IMR-90 (cell line): ENCODE data around the gene COL4A2. TPM values are rescaled to one million over a fixed set of nuclear protein-coding genes. Genes with fewer than 3 reads are reported as not detected.

Source experiments
- ATAC-seq: fragments of 200-7000 bp; cut with Tn5 transposase; 2 replicates; pipeline ENCODE4 v1.9.1; 2020; ENCODE audit warnings: low read depth, mild to moderate bottlenecking, moderate library complexity
- BruUV-seq: library from RNA; stranded (reverse); fragments of 400-500 nt; replicated peaks from 2 replicates; lab custom pipeline; 2021; lab: Mats Ljungman, UMichigan
- CTCF ChIA-PET: fragments of 300-600 bp; formaldehyde crosslinking; extraction: SDS; loops from one replicate; lab custom pipeline; 2021; ENCODE audit warnings: antibody characterized with exemption; lab: Yijun Ruan, JAX
- POLR2A ChIA-PET: fragments of 300-600 bp; sonication (Branson Sonifier 250); formaldehyde crosslinking; loops from one replicate; lab custom pipeline; 2022; ENCODE audit warnings: antibody characterized with exemption; ENCODE audit not compliant: unreplicated experiment; lab: Charles Lee
- DNase-seq: peaks from one replicate; pipeline ENCODE4 v3.0.0; 2013
- H2AFZ ChIP-seq: replicated peaks from 2 replicates; pipeline ENCODE3; 2013; ENCODE audit warnings: low read length, mild to moderate bottlenecking; ENCODE audit not compliant: poor library complexity
- H2AK5ac ChIP-seq: 2 replicates; pipeline ENCODE4 v1.6.1; 2013; ENCODE audit warnings: low read depth, low read length, inconsistent platforms
- H2AK9ac ChIP-seq: replicated peaks from 2 replicates; pipeline ENCODE3; 2013; ENCODE audit warnings: mild to moderate bottlenecking, low read depth, low read length, moderate library complexity; ENCODE audit not compliant: poor library complexity
- H2BK120ac ChIP-seq: 2 replicates; pipeline ENCODE4 v1.6.1; 2013; ENCODE audit warnings: low read depth, low read length, inconsistent platforms
- H2BK15ac ChIP-seq: 3 replicates; pipeline ENCODE4 v1.6.1; 2013; ENCODE audit warnings: low read depth, low read length, inconsistent platforms
- H2BK20ac ChIP-seq: 2 replicates; pipeline ENCODE4 v1.6.1; 2013; ENCODE audit warnings: low read depth, mild to moderate bottlenecking, inconsistent platforms, low read length, moderate library complexity
- H2BK5ac ChIP-seq: 2 replicates; pipeline ENCODE4 v1.6.1; 2013; ENCODE audit warnings: mild to moderate bottlenecking, low read depth, low read length, inconsistent platforms; ENCODE audit not compliant: poor library complexity, severe bottlenecking
- H3K14ac ChIP-seq: replicated peaks from 2 replicates; pipeline ENCODE4 v1.6.1; 2013; ENCODE audit warnings: low read depth, low read length, inconsistent platforms
- H3K18ac ChIP-seq: 2 replicates; pipeline ENCODE4 v1.6.1; 2013; ENCODE audit warnings: low read depth, low read length, control low read depth
- H3K23ac ChIP-seq: 2 replicates; pipeline ENCODE4 v1.6.1; 2013; ENCODE audit warnings: low read depth, low read length, inconsistent platforms
- H3K27ac ChIP-seq: 2 replicates; pipeline ENCODE4 v1.5.1; 2013; ENCODE audit warnings: mild to moderate bottlenecking, control low read depth, low read length; ENCODE audit not compliant: insufficient read depth
- H3K27me3 ChIP-seq: 2 replicates; pipeline ENCODE4 v1.6.1; 2013; ENCODE audit warnings: low read length; ENCODE audit not compliant: control insufficient read depth, insufficient read depth
- H3K36me3 ChIP-seq: 2 replicates; pipeline ENCODE4 v1.6.1; 2013; ENCODE audit warnings: low read length, mixed read lengths; ENCODE audit not compliant: control insufficient read depth, insufficient read depth
- H3K4ac ChIP-seq: 2 replicates; pipeline ENCODE4 v1.6.1; 2013; ENCODE audit warnings: low read depth, low read length, inconsistent platforms
- H3K4me1 ChIP-seq: 2 replicates; pipeline ENCODE4 v1.6.1; 2013; ENCODE audit warnings: low read length, mixed read lengths; ENCODE audit not compliant: control insufficient read depth, insufficient read depth
- H3K4me2 ChIP-seq: 2 replicates; pipeline ENCODE4 v1.6.1; 2013; ENCODE audit warnings: low read depth, mild to moderate bottlenecking, control low read depth, low read length, moderate library complexity
- H3K4me3 ChIP-seq: 2 replicates; pipeline ENCODE4 v1.5.1; 2013; ENCODE audit warnings: low read depth, mild to moderate bottlenecking, control low read depth, low read length, moderate library complexity; ENCODE audit not compliant: insufficient read depth
- H3K56ac ChIP-seq: 2 replicates; pipeline ENCODE4 v1.6.1; 2013; ENCODE audit warnings: low read length, inconsistent platforms; ENCODE audit not compliant: insufficient read depth; ENCODE audit errors: extremely low read depth
- H3K79me1 ChIP-seq, 2 experiments: 2 replicates each; pipeline ENCODE4 v1.6.1; 2013; ENCODE audit warnings: low read length in 2 of 2, inconsistent platforms in 1 of 2, low read depth in 1 of 2
- H3K9ac ChIP-seq: 2 replicates; pipeline ENCODE4 v1.6.1; 2013; ENCODE audit warnings: low read depth, low read length, control low read depth
- H3K9me1 ChIP-seq: 2 replicates; pipeline ENCODE4 v1.6.1; 2013; ENCODE audit warnings: low read length, inconsistent platforms; ENCODE audit not compliant: insufficient read depth
- H3K9me3 ChIP-seq: 2 replicates; pipeline ENCODE4 v1.6.1; 2013; ENCODE audit warnings: low read length; ENCODE audit not compliant: control insufficient read depth, insufficient read depth
- H4K20me1 ChIP-seq: 2 replicates; pipeline ENCODE4 v1.6.1; 2013; ENCODE audit warnings: low read length, inconsistent platforms; ENCODE audit not compliant: insufficient read depth
- H4K5ac ChIP-seq: 2 replicates; pipeline ENCODE4 v1.6.1; 2013; ENCODE audit warnings: mild to moderate bottlenecking, low read depth, low read length, control low read depth
- H4K8ac ChIP-seq, 2 experiments: 2 replicates each; pipeline ENCODE4 v1.6.1; 2013; ENCODE audit warnings: low read depth in 2 of 2, low read length in 2 of 2, control low read depth in 1 of 2, inconsistent platforms in 1 of 2
- H4K91ac ChIP-seq: 2 replicates; pipeline ENCODE4 v1.6.1; 2013; ENCODE audit warnings: low read depth, low read length, inconsistent platforms; ENCODE audit not compliant: insufficient read depth
- BHLHE40 ChIP-seq: fragments of 150-350 bp; IDR thresholded peaks from 2 replicates; pipeline ENCODE4 v1.6.1; 2016; ENCODE audit warnings: mild to moderate bottlenecking, low read depth, low read length
- CEBPB ChIP-seq: IDR thresholded peaks from 2 replicates; pipeline ENCODE4 v1.6.1; 2012; ENCODE audit warnings: low read depth, low read length, improper control_type of control experiment
- FOS ChIP-seq: fragments of 150-350 bp; IDR thresholded peaks from 2 replicates; pipeline ENCODE4 v1.6.1; 2016; ENCODE audit warnings: low read depth, low read length
- MAFK ChIP-seq: IDR thresholded peaks from 2 replicates; pipeline ENCODE4 v1.6.1; 2012; ENCODE audit warnings: low read depth, low read length, improper control_type of control experiment
- MAZ ChIP-seq: IDR thresholded peaks from 2 replicates; pipeline ENCODE4 v1.6.1; 2012; ENCODE audit warnings: low read depth, mild to moderate bottlenecking, low read length, improper control_type of control experiment, moderate library complexity, borderline replicate concordance
- MXI1 ChIP-seq: IDR thresholded peaks from 2 replicates; pipeline ENCODE4 v1.6.1; 2012; ENCODE audit warnings: low read depth, mild to moderate bottlenecking, low read length, moderate library complexity, borderline replicate concordance
- NFE2L2 ChIP-seq: fragments of 150-350 bp; IDR thresholded peaks from 2 replicates; pipeline ENCODE4 v1.6.1; 2016; ENCODE audit warnings: low read depth, mild to moderate bottlenecking, low read length
- POLR2A ChIP-seq: IDR thresholded peaks from 2 replicates; pipeline ENCODE4 v1.6.1; 2012; ENCODE audit warnings: mild to moderate bottlenecking, low read depth, low read length
- RAD21 ChIP-seq: IDR thresholded peaks from 2 replicates; pipeline ENCODE4 v1.6.1; 2012; ENCODE audit warnings: low read length, improper control_type of control experiment
- RCOR1 ChIP-seq: IDR thresholded peaks from 2 replicates; pipeline ENCODE4 v1.6.1; 2012; ENCODE audit warnings: mild to moderate bottlenecking, low read length, improper control_type of control experiment; ENCODE audit not compliant: insufficient replicate concordance
- RFX5 ChIP-seq: IDR thresholded peaks from 2 replicates; pipeline ENCODE4 v1.8.0; 2012; ENCODE audit warnings: low read depth, mild to moderate bottlenecking, low read length, moderate library complexity
- SMC3 ChIP-seq: fragments of 150-350 bp; IDR thresholded peaks from 2 replicates; pipeline ENCODE4 v1.6.1; 2016; ENCODE audit warnings: low read depth, mild to moderate bottlenecking, antibody characterized with exemption, low read length, moderate library complexity
- WGBS, 2 experiments: methylation state at CpG; one replicate each; pipeline versions ENCODE4 v1.1.5 to v1.1.7; 2013; ENCODE audit warnings: missing lambda C conversion rate in 2 of 2; ENCODE audit not compliant: insufficient read length in 1 of 2; ENCODE audit errors: extremely low coverage in 2 of 2; 5-methylcytosine and 5-hydroxymethylcytosine counted together
- dilution Hi-C: fragments of 300-500 bp; cut with HindIII; formaldehyde crosslinking; loops from one replicate; pipeline ENCODE4 v1.14.3; 2018; ENCODE audit warnings: low sequenced_read_pairs; ENCODE audit not compliant: unreplicated experiment
- in situ Hi-C: fragments of 300-500 bp; cut with MboI; formaldehyde crosslinking; loops from 3 replicates; pipeline ENCODE4 v1.14.3; 2019; ENCODE audit warnings: low sequenced_read_pairs, inconsistent platforms, mixed read lengths
- intact Hi-C: fragments of 100-400 bp; cut with micrococcal nuclease; formaldehyde crosslinking; loops from 2 replicates; pipeline ENCODE4 v1.10.0; 2022
- polyA plus RNA-seq, 3 experiments: library from polyadenylated mRNA; depleted of rRNA; stranded (reverse); fragments of >200 nt; gene quantifications; 2 replicates each; pipeline ENCODE4 v1.2.3, GENCODE V29; 2012; ENCODE audit warnings: low replicate concordance in 1 of 3
- total RNA-seq: library from RNA; depleted of rRNA; stranded (reverse); fragments of >200 nt; gene quantifications from 2 replicates; pipeline ENCODE4 v1.2.3, GENCODE V29; 2012
- TF ChIP-seq, protein P1 (sequence below): fragments of 150-350 bp; IDR thresholded peaks from 2 replicates; pipeline ENCODE4 v1.6.1; 2017; ENCODE audit warnings: mild to moderate bottlenecking, antibody characterized with exemption, low read length, low read depth
- TF ChIP-seq, protein P2 (sequence below): fragments of 150-350 bp; IDR thresholded peaks from 2 replicates; pipeline ENCODE4 v1.6.1; 2016; ENCODE audit warnings: low read depth, mild to moderate bottlenecking, low read length, moderate library complexity, borderline replicate concordance
- TF ChIP-seq, protein P3 (sequence below): conservative IDR thresholded peaks from 2 replicates; pipeline ENCODE4 v1.5.1; 2012; ENCODE audit warnings: mild to moderate bottlenecking, low read depth, low read length, improper control_type of control experiment

The COL4A2 gene
- total and polyA plus RNA-seq, 2 of the 4 experiments (the other 2 are of a cell fraction), result 90.7 to 457 TPM

DNA sequence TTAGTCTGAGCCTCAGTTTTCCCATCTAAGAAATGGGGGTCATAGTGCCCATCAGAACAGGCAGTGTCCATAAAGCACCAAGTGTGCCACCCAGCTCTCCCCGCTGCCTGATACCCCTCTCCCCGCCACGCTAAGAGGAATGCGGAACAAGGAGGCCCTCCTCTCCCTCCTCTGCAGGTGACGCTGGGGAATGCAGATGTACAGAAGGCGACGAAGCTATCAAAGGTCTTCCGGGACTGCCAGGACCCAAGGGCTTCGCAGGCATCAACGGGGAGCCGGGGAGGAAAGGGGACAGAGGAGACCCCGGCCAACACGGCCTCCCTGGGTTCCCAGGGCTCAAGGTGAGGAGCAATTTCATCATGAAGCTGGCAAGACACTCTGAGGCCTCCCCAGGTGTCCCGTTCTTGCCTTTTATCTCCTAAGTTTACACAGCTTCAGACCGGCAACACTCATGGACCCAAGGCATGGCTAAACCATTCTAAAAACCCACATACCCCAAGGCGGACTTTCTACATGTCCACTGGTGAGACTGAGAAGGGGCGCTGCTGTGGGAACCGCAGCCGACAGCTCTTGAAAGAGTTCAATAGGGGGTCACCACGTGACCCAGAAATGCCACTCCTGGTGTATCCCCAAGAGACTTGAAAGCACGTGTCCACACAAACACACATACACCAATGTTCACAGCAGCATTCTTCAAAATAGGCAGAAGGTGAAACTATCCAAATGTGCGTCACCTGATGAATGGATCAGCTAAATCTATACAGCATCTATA lies 151.7 kb downstream of the COL4A2 start:
- Histone ChIP-seq H2BK120ac (no peak overlapping the region), H3K14ac (no peak overlapping the region), H2BK5ac (no peak overlapping the region), H3K4ac (no peak overlapping the region), H2AFZ (no peak overlapping the region), H3K9ac (no peak overlapping the region), H2AK5ac (no peak overlapping the region; the same call in 1 of the 2 replicates), H3K9me1 (peaks cover 7% of the 10 kb centered on the region; the same call in 1 of the 2 replicates), H3K27me3 (no peaks in the 10 kb centered on the region), H3K36me3 (peaks cover 76% of the 10 kb centered on the region), H2BK15ac (no peak overlapping the region), H3K4me3 (no peak overlapping the region), H4K91ac (no peak overlapping the region), H2BK20ac (no peak overlapping the region), H4K20me1 (peaks cover 14% of the 10 kb centered on the region), H3K9me3 (no peaks in the 10 kb centered on the region), H3K23ac (no peak overlapping the region), H2AK9ac (no peak overlapping the region), H3K56ac (no peak overlapping the region), H4K5ac (no peak overlapping the region), H3K4me1 (no peaks in the 10 kb centered on the region), H3K79me1 (peaks cover 3 to 38% of the 10 kb centered on the region in 2 experiments), H4K8ac (no peak overlapping the region), H3K4me2 (no peak overlapping the region), H3K18ac (no peak overlapping the region), H3K27ac (no peak overlapping the region)
- ATAC-seq (no peak), DNase-seq (no peak)
- in situ Hi-C loops (no loop called here), intact Hi-C loops (no loop called here), dilution Hi-C loops (no loop called here)
- BruUV-seq, result no TSS peak
- CTCF ChIA-PET, result no interaction called here
- WGBS, 2 experiments, result 100% methylated on average over 7 of the region's 22 CpGs; no CpG with 5 or more reads in 1 of the 2 experiments
- TF ChIP-seq FOS (no peak), RAD21 (no peak), CEBPB (no peak), SMC3 (no peak), BHLHE40 (no peak), MAFK (no peak), NFE2L2 (no peak), MAZ (no peak), RCOR1 (no peak), RFX5 (no peak), POLR2A (no peak), MXI1 (no peak)
- TF ChIP-seq, protein P1, sequence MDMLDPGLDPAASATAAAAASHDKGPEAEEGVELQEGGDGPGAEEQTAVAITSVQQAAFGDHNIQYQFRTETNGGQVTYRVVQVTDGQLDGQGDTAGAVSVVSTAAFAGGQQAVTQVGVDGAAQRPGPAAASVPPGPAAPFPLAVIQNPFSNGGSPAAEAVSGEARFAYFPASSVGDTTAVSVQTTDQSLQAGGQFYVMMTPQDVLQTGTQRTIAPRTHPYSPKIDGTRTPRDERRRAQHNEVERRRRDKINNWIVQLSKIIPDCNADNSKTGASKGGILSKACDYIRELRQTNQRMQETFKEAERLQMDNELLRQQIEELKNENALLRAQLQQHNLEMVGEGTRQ, result no peak
- TF ChIP-seq, protein P2, sequence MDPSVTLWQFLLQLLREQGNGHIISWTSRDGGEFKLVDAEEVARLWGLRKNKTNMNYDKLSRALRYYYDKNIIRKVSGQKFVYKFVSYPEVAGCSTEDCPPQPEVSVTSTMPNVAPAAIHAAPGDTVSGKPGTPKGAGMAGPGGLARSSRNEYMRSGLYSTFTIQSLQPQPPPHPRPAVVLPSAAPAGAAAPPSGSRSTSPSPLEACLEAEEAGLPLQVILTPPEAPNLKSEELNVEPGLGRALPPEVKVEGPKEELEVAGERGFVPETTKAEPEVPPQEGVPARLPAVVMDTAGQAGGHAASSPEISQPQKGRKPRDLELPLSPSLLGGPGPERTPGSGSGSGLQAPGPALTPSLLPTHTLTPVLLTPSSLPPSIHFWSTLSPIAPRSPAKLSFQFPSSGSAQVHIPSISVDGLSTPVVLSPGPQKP, result no peak
- TF ChIP-seq, protein P3, sequence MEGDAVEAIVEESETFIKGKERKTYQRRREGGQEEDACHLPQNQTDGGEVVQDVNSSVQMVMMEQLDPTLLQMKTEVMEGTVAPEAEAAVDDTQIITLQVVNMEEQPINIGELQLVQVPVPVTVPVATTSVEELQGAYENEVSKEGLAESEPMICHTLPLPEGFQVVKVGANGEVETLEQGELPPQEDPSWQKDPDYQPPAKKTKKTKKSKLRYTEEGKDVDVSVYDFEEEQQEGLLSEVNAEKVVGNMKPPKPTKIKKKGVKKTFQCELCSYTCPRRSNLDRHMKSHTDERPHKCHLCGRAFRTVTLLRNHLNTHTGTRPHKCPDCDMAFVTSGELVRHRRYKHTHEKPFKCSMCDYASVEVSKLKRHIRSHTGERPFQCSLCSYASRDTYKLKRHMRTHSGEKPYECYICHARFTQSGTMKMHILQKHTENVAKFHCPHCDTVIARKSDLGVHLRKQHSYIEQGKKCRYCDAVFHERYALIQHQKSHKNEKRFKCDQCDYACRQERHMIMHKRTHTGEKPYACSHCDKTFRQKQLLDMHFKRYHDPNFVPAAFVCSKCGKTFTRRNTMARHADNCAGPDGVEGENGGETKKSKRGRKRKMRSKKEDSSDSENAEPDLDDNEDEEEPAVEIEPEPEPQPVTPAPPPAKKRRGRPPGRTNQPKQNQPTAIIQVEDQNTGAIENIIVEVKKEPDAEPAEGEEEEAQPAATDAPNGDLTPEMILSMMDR, result no peak
- POLR2A ChIA-PET, result no interaction called here
